Spleen (tissue), 7 donors: ENCODE measurements around the gene PIP5K1B.

Experiments
- CTCF ChIP-seq, 11 experiments: fragments of 200-600 bp in 7 of 11; fragments of 450-650 bp in 4 of 11; sonication (generic) in 4 of 11; IDR thresholded peaks in 8 of 11; conservative IDR thresholded peaks in 3 of 11; 1 replicate in 7 of 11; 2 replicates in 4 of 11; pipeline versions ENCODE4 v1.4.0 to v1.8.0; 2016 to 2021; ENCODE audit warnings: antibody characterized with exemption in 11 of 11, inconsistent platforms in 4 of 11, mild to moderate bottlenecking in 1 of 11
- POLR2A ChIP-seq, 3 donors: fragments of 450-650 bp; IDR thresholded peaks; one replicate each; pipeline ENCODE4 v1.5.1; 2017; ENCODE audit warnings: antibody characterized with exemption in 3 of 3, mild to moderate bottlenecking in 1 of 3
- POLR2AphosphoS5 ChIP-seq, 3 donors: sonication (generic); formaldehyde crosslinking; IDR thresholded peaks; one replicate each; pipeline ENCODE4 v1.5.1; 2017; ENCODE audit warnings: antibody characterized with exemption in 3 of 3
- donor health status: DM: no; HTN: no; CAD: no; lungs with moderate emphysema.
- donor health status: DM: no; HTN: no; CAD: no.
- donor health status: DM: no; HTN: no; CAD: no.

- TF ChIP-seq CTCF (IDR thresholded peaks at IDR 0.05 in 8 of 11, conservative IDR thresholded peaks at IDR 0.05 in 3 of 11) = no peak
- no peak for TF ChIP-seq POLR2AphosphoS5 (IDR thresholded peaks at IDR 0.05)
- no peak for TF ChIP-seq POLR2A (IDR thresholded peaks at IDR 0.05)
Observed at GRCh38 chr9:68690088-68690487, 15.0 kb upstream of the PIP5K1B start.
